GM23338 (cell line): ENCODE data around the gene HBM. TPM values are rescaled to one million over a fixed set of nuclear protein-coding genes. Genes with fewer than 3 reads are reported as not detected.

Experiments
- ATAC-seq: fragments of 200-7000 bp; cut with Tn5 transposase; 3 replicates; pipeline ENCODE4 v1.9.1; 2020
- DNase-seq: peaks from one replicate; pipeline ENCODE4 v3.0.0-alpha.2; 2015; ENCODE audit warnings: low spot score
- H2AFZ ChIP-seq: fragments of 200-600 bp; sonication (generic); 2 replicates; pipeline ENCODE4 v1.8.0; 2016; ENCODE audit warnings: antibody characterized with exemption, mild to moderate bottlenecking, moderate library complexity
- H3F3A ChIP-seq: fragments of 200-600 bp; sonication (generic); replicated peaks from 2 replicates; pipeline ENCODE4 v1.8.0; 2017; ENCODE audit warnings: antibody characterized with exemption, mixed run types, low read depth
- H3K27ac ChIP-seq: fragments of 200-600 bp; sonication (generic); 2 replicates; pipeline ENCODE4 v1.6.1; 2016; ENCODE audit warnings: low read depth
- H3K27me3 ChIP-seq: fragments of 200-600 bp; sonication (generic); 2 replicates; pipeline ENCODE4 v1.8.0; 2016; ENCODE audit warnings: mild to moderate bottlenecking, mixed run types, moderate library complexity; ENCODE audit not compliant: insufficient read depth
- H3K36me3 ChIP-seq: fragments of 200-600 bp; sonication (generic); 2 replicates; pipeline ENCODE4 v1.8.0; 2016; ENCODE audit warnings: mild to moderate bottlenecking; ENCODE audit not compliant: insufficient read depth
- H3K4me1 ChIP-seq: fragments of 200-600 bp; sonication (generic); 2 replicates; pipeline ENCODE4 v1.8.0; 2016; ENCODE audit warnings: mild to moderate bottlenecking, moderate library complexity; ENCODE audit not compliant: insufficient read depth
- H3K4me2 ChIP-seq: fragments of 200-600 bp; sonication (generic); 2 replicates; pipeline ENCODE4 v1.7.1; 2017; ENCODE audit warnings: mixed run types
- H3K4me3 ChIP-seq: fragments of 200-600 bp; sonication (generic); 2 replicates; pipeline ENCODE4 v1.6.1; 2016; ENCODE audit warnings: mixed run types
- H3K79me2 ChIP-seq: fragments of 200-600 bp; sonication (generic); replicated peaks from 2 replicates; pipeline ENCODE4 v1.8.0; 2017; ENCODE audit warnings: mild to moderate bottlenecking; ENCODE audit not compliant: insufficient read depth
- H3K9me2 ChIP-seq: fragments of 200-600 bp; sonication (generic); 2 replicates; pipeline ENCODE4 v1.8.0; 2017; ENCODE audit not compliant: insufficient read depth
- H4K20me1 ChIP-seq: fragments of 200-600 bp; sonication (generic); replicated peaks from 2 replicates; pipeline ENCODE4 v1.8.0; 2017; ENCODE audit warnings: mild to moderate bottlenecking; ENCODE audit not compliant: insufficient read depth
- H3K27ac Mint-ChIP-seq: 2 replicates; pipeline ENCODE4 v1.8.0; 2020; ENCODE audit warnings: inconsistent platforms, mild to moderate bottlenecking, moderate library complexity, mixed read lengths
- H3K27me3 Mint-ChIP-seq: 3 replicates; pipeline ENCODE4 v1.8.0; 2022; ENCODE audit warnings: low read depth, mild to moderate bottlenecking, moderate library complexity, mixed read lengths, inconsistent platforms; ENCODE audit not compliant: insufficient read depth, poor library complexity
- H3K36me3 Mint-ChIP-seq: 3 replicates; pipeline ENCODE4 v1.8.0; 2021; ENCODE audit warnings: low read depth, mild to moderate bottlenecking, inconsistent platforms, moderate library complexity, mixed read lengths
- H3K4me1 Mint-ChIP-seq: 3 replicates; pipeline ENCODE4 v1.8.0; 2020; ENCODE audit warnings: mild to moderate bottlenecking, inconsistent platforms, mixed read lengths
- H3K4me3 Mint-ChIP-seq: 3 replicates; pipeline ENCODE4 v1.8.0; 2021; ENCODE audit warnings: moderate library complexity, mild to moderate bottlenecking, inconsistent platforms, mixed read lengths
- H3K9me3 Mint-ChIP-seq: 3 replicates; pipeline ENCODE4 v1.8.0; 2020; ENCODE audit warnings: moderate library complexity, mild to moderate bottlenecking, inconsistent platforms, mixed read lengths
- CREB1 ChIP-seq: fragments of 250-450 bp; sonication (Bioruptor Pico); IDR thresholded peaks from 2 replicates; pipeline ENCODE4 v1.5.0; 2020; ENCODE audit warnings: low read depth, mild to moderate bottlenecking, moderate library complexity
- CTCF ChIP-seq, 2 experiments: fragments of 200-600 bp in 1 of 2; sonication (generic) in 1 of 2; conservative IDR thresholded peaks; 2 replicates each; pipeline versions ENCODE4 v1.5.1 to v1.6.1; 2016 to 2017; ENCODE audit warnings: antibody characterized with exemption in 2 of 2, low read depth in 2 of 2, mild to moderate bottlenecking in 2 of 2, moderate library complexity in 1 of 2
- EZH2 ChIP-seq: fragments of 200-600 bp; sonication (generic); IDR thresholded peaks from one replicate; pipeline ENCODE4 v1.8.0; 2017; ENCODE audit warnings: antibody characterized with exemption, mild to moderate bottlenecking, low read depth; ENCODE audit not compliant: unreplicated experiment
- EZH2phosphoT487 ChIP-seq: fragments of 200-600 bp; sonication (generic); IDR thresholded peaks from one replicate; pipeline ENCODE4 v1.8.1; 2018; ENCODE audit warnings: antibody characterized with exemption; ENCODE audit not compliant: unreplicated experiment
- JUNB ChIP-seq: IDR thresholded peaks from one replicate; pipeline ENCODE4 v1.6.1; 2016; ENCODE audit warnings: antibody characterized with exemption; ENCODE audit not compliant: unreplicated experiment
- REST ChIP-seq: IDR thresholded peaks from one replicate; pipeline ENCODE4 v1.6.1; 2018; ENCODE audit warnings: antibody characterized with exemption; ENCODE audit not compliant: unreplicated experiment
- STAT1 ChIP-seq: IDR thresholded peaks from one replicate; pipeline ENCODE4 v1.6.1; 2016; ENCODE audit warnings: antibody characterized with exemption; ENCODE audit not compliant: unreplicated experiment
- ZNF114 ChIP-seq: fragments of 250-450 bp; sonication (Bioruptor Pico); IDR thresholded peaks from 2 replicates; pipeline ENCODE4 v1.5.0; 2020; ENCODE audit warnings: mild to moderate bottlenecking, moderate library complexity
- ZNF331 ChIP-seq: fragments of 250-450 bp; sonication (Bioruptor Pico); IDR thresholded peaks from 2 replicates; pipeline ENCODE4 v1.5.0; 2020; ENCODE audit warnings: low read depth, mild to moderate bottlenecking, moderate library complexity
- polyA plus RNA-seq: library from polyadenylated mRNA; unstranded; fragments of >200 nt; fragmentation: Nextera tagmentation; extraction: Ambion mirVana; gene quantifications from 2 replicates; pipeline ENCODE4 v1.2.1, GENCODE V29; 2016
- total RNA-seq: library from RNA; depleted of rRNA; stranded (reverse); fragments of >200 nt; shearing (Covaris generic); gene quantifications from 2 replicates; pipeline ENCODE4 v1.2.3, GENCODE V29; 2014
- TF ChIP-seq, protein P1 (sequence below): fragments of 250-450 bp; sonication (Bioruptor Pico); IDR thresholded peaks from 2 replicates; pipeline ENCODE4 v1.5.0; 2020; ENCODE audit warnings: mild to moderate bottlenecking, moderate library complexity

Gene HBM
- total and polyA plus RNA-seq, 2 experiments from 2014 or later = not detected

DNA sequence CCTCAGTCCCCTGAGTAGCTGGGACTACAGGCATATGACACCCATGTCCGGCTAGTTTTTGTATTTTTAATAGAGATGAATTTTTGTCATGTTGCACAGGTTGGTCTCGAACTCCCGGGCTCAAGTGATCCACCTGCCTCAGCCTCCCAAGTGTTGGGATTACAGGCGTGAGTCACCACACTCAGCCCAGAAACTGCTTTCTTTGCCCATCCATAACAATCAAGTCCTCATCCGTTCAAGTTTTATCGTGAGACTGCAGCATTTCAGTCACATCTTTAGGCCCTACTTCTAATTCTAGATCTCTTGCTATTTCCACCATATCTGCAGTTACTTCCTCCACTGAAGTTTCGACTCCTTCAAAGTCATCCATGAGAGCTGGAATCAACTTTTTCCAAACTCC, 33.7 kb upstream of the HBM start:
- TF ChIP-seq CREB1 (CRISPR knock-in tag) = no peak
- Histone ChIP-seq H3F3A (peaks cover 4% of the 10 kb centered on the region; the same call in 1 of the 2 replicates), H3K4me3 (no peak overlapping the region), H3K9me2 (no peaks in the 10 kb centered on the region), H3K4me2 (no peak overlapping the region), H3K27me3 (no peaks in the 10 kb centered on the region), H3K4me1 (no peaks in the 10 kb centered on the region), H4K20me1 (peaks cover 5% of the 10 kb centered on the region; the same call in 1 of the 2 replicates), H3K27ac (no peak overlapping the region), H2AFZ (no peak overlapping the region), H3K36me3 (no peaks in the 10 kb centered on the region), H3K79me2 (peaks cover 60% of the 10 kb centered on the region)
- Mint-ChIP-seq H3K27ac (no peak overlapping the region), H3K36me3 (0 out of 3 replicates have a peak, but pooled peaks cover 3% of the 10 kb centered on the region), H3K4me1 (no peaks in the 10 kb centered on the region; the same call in 2 of the 3 replicates), H3K9me3 (no peaks in the 10 kb centered on the region), H3K4me3 (no peak overlapping the region; the same call in 2 of the 3 replicates), H3K27me3 (peaks cover 5% of the 10 kb centered on the region)
- no peak for ATAC-seq
- DNase-seq = no peak

GRCh38 chr16:133716-134115, 32.1 kb upstream of the HBM start:
- H3K4me3 Mint-ChIP-seq = no peak overlapping the region
- peaks cover 66% of the 10 kb centered on the region for H3K79me2 ChIP-seq
- H3K27ac Mint-ChIP-seq = no peak overlapping the region
- TF ChIP-seq CREB1 (CRISPR knock-in tag) (no peak), ZNF114 (CRISPR knock-in tag) (no peak), EZH2phosphoT487 (no peak), EZH2 (no peak), CTCF (conservative IDR thresholded peaks at IDR 0.05; ENCODE audit: low read depth in 2 of 2) (no peak), JUNB (no peak), STAT1 (no peak), REST (no peak), ZNF331 (CRISPR knock-in tag) (no peak)
- TF ChIP-seq, protein P1, sequence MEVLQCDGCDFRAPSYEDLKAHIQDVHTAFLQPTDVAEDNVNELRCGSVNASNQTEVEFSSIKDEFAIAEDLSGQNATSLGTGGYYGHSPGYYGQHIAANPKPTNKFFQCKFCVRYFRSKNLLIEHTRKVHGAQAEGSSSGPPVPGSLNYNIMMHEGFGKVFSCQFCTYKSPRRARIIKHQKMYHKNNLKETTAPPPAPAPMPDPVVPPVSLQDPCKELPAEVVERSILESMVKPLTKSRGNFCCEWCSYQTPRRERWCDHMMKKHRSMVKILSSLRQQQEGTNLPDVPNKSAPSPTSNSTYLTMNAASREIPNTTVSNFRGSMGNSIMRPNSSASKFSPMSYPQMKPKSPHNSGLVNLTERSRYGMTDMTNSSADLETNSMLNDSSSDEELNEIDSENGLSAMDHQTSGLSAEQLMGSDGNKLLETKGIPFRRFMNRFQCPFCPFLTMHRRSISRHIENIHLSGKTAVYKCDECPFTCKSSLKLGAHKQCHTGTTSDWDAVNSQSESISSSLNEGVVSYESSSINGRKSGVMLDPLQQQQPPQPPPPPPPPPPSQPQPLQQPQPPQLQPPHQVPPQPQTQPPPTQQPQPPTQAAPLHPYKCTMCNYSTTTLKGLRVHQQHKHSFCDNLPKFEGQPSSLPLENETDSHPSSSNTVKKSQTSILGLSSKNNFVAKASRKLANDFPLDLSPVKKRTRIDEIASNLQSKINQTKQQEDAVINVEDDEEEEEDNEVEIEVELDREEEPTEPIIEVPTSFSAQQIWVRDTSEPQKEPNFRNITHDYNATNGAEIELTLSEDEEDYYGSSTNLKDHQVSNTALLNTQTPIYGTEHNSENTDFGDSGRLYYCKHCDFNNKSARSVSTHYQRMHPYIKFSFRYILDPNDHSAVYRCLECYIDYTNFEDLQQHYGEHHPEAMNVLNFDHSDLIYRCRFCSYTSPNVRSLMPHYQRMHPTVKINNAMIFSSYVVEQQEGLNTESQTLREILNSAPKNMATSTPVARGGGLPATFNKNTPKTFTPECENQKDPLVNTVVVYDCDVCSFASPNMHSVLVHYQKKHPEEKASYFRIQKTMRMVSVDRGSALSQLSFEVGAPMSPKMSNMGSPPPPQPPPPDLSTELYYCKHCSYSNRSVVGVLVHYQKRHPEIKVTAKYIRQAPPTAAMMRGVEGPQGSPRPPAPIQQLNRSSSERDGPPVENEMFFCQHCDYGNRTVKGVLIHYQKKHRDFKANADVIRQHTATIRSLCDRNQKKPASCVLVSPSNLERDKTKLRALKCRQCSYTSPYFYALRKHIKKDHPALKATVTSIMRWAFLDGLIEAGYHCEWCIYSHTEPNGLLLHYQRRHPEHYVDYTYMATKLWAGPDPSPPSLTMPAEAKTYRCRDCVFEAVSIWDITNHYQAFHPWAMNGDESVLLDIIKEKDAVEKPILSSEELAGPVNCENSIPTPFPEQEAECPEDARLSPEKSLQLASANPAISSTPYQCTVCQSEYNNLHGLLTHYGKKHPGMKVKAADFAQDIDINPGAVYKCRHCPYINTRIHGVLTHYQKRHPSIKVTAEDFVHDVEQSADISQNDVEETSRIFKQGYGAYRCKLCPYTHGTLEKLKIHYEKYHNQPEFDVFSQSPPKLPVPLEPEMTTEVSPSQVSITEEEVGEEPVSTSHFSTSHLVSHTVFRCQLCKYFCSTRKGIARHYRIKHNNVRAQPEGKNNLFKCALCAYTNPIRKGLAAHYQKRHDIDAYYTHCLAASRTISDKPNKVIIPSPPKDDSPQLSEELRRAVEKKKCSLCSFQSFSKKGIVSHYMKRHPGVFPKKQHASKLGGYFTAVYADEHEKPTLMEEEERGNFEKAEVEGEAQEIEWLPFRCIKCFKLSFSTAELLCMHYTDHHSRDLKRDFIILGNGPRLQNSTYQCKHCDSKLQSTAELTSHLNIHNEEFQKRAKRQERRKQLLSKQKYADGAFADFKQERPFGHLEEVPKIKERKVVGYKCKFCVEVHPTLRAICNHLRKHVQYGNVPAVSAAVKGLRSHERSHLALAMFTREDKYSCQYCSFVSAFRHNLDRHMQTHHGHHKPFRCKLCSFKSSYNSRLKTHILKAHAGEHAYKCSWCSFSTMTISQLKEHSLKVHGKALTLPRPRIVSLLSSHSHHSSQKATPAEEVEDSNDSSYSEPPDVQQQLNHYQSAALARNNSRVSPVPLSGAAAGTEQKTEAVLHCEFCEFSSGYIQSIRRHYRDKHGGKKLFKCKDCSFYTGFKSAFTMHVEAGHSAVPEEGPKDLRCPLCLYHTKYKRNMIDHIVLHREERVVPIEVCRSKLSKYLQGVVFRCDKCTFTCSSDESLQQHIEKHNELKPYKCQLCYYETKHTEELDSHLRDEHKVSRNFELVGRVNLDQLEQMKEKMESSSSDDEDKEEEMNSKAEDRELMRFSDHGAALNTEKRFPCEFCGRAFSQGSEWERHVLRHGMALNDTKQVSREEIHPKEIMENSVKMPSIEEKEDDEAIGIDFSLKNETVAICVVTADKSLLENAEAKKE (CRISPR knock-in tag) = no peak

More at GRCh38 chr16:133716-134115, 32.1 kb upstream of the HBM start:
- Histone ChIP-seq H3K27me3 (no peaks in the 10 kb centered on the region), H4K20me1 (peaks cover 3% of the 10 kb centered on the region; the same call in 1 of the 2 replicates), H3K27ac (no peak overlapping the region), H2AFZ (no peak overlapping the region), H3K36me3 (no peaks in the 10 kb centered on the region), H3K4me1 (no peaks in the 10 kb centered on the region), H3K9me2 (no peaks in the 10 kb centered on the region), H3F3A (peaks cover 4% of the 10 kb centered on the region), H3K4me3 (no peak overlapping the region), H3K4me2 (no peak overlapping the region)
- Mint-ChIP-seq H3K27me3 (peaks cover 8% of the 10 kb centered on the region), H3K4me1 (no peaks in the 10 kb centered on the region; the same call in 2 of the 3 replicates), H3K9me3 (peaks cover 1% of the 10 kb centered on the region; the same call in 2 of the 3 replicates), H3K36me3 (0 out of 3 replicates have a peak, but pooled peaks cover 3% of the 10 kb centered on the region)
- ATAC-seq (no peak), DNase-seq (no peak)
